Sigmoid colon (tissue), 7 donors: ENCODE results near the gene GFY. TPM values are rescaled to one million over a fixed set of nuclear protein-coding genes. Genes with fewer than 3 reads are reported as not detected.

Source experiments
- DNase-seq: peaks from one replicate; pipeline ENCODE4 v3.0.0-alpha.2; 2019
- H3K27ac ChIP-seq, 4 donors: fragments of 200-600 bp; sonication (generic); one replicate each; pipeline ENCODE4 v1.5.1; 2016 to 2019; ENCODE audit warnings: mild to moderate bottlenecking in 1 of 4
- H3K27me3 ChIP-seq, 3 donors: fragments of 200-600 bp; sonication (generic); one replicate each; pipeline ENCODE4 v1.5.1; 2019; ENCODE audit warnings: mild to moderate bottlenecking in 1 of 3
- H3K36me3 ChIP-seq, 4 donors: fragments of 200-600 bp; sonication (generic); one replicate each; pipeline ENCODE4 v1.5.1; 2016 to 2019
- H3K4me1 ChIP-seq, 4 donors: fragments of 200-600 bp; sonication (generic); one replicate each; pipeline ENCODE4 v1.5.1; 2017 to 2019
- H3K4me3 ChIP-seq, 4 donors: fragments of 200-600 bp; sonication (generic); one replicate each; pipeline ENCODE4 v1.5.1; 2017 to 2019; ENCODE audit warnings: mild to moderate bottlenecking in 2 of 4, moderate library complexity in 1 of 4
- H3K9me3 ChIP-seq, 4 donors: fragments of 200-600 bp in 3 of 4; sonication (generic) in 3 of 4; one replicate each; pipeline versions ENCODE4 v1.5.1 to v1.6.1; 2013 to 2019
- CTCF ChIP-seq, 4 experiments: fragments of 450-650 bp in 3 of 4; fragments of 200-600 bp in 1 of 4; IDR thresholded peaks; one replicate each; pipeline ENCODE4 v1.5.1; 2016 to 2019; ENCODE audit warnings: antibody characterized with exemption in 4 of 4, mild to moderate bottlenecking in 3 of 4, moderate library complexity in 2 of 4
- EP300 ChIP-seq, 4 donors: sonication (generic); formaldehyde crosslinking; IDR thresholded peaks; one replicate each; pipeline ENCODE4 v1.6.1; 2017; ENCODE audit warnings: antibody characterized with exemption in 4 of 4
- POLR2A ChIP-seq, 2 donors: fragments of 450-650 bp; IDR thresholded peaks; one replicate each; pipeline ENCODE4 v1.6.1; 2016; ENCODE audit warnings: antibody characterized with exemption in 2 of 2, mild to moderate bottlenecking in 2 of 2, moderate library complexity in 2 of 2
- POLR2AphosphoS5 ChIP-seq, 4 donors: sonication (generic); formaldehyde crosslinking; IDR thresholded peaks; one replicate each; pipeline ENCODE4 v1.6.1; 2017; ENCODE audit warnings: antibody characterized with exemption in 4 of 4
- WGBS, 2 donors: extraction: QIAGEN DNeasy Blood & Tissue Kit; methylation state at CpG; one replicate each; pipeline ENCODE4 v1.1.7; 2013; 5-methylcytosine and 5-hydroxymethylcytosine counted together
- intact Hi-C: fragments of 100-400 bp; cut with DNase I; formaldehyde crosslinking; loops from one replicate; pipeline ENCODE4 v1.15.1; 2023
- polyA plus RNA-seq, 3 donors: library from polyadenylated mRNA; stranded (reverse); fragments of 200-250 nt; gene quantifications; one replicate each; pipeline ENCODE4 v1.2.3, GENCODE V29; 2013
- total RNA-seq, 4 donors: library from RNA; depleted of rRNA; stranded (reverse); fragments of >200 nt; gene quantifications; one replicate each; pipeline ENCODE4 v1.1.0, GENCODE V29; 2016
- donor health status: healthy with polysubstance abuse.
- donor health status: Bipolar disorder and iron deficiency.
- donor health status: healthy.

The GFY gene
- total and polyA plus RNA-seq, 7 donors, result not detected

- Histone ChIP-seq H3K9me3 (no peaks in the 10 kb centered on the region), H3K27me3 (peaks cover 53 to 100% (median 95%) of the 10 kb centered on the region in 3 donors), H3K36me3 (no peaks in the 10 kb centered on the region), H3K4me3 (no peak overlapping the region), H3K4me1 (peaks cover 0 to 29% (median 27%) of the 10 kb centered on the region in 4 donors), H3K27ac (no peak overlapping the region)
- no peak for DNase-seq
- WGBS, 2 donors, result 10% methylated on average over 48 of the region's 48 CpGs
- intact Hi-C loops, result no loop called here
- TF ChIP-seq CTCF (IDR thresholded peaks at IDR 0.05) (no peak), EP300 (IDR thresholded peaks at IDR 0.05) (no peak), POLR2A (IDR thresholded peaks at IDR 0.05) (no peak), POLR2AphosphoS5 (IDR thresholded peaks at IDR 0.05) (no peak)
Observed at GRCh38 chr19:49421039-49421877, 3.9 kb upstream of the GFY start.

DNA sequence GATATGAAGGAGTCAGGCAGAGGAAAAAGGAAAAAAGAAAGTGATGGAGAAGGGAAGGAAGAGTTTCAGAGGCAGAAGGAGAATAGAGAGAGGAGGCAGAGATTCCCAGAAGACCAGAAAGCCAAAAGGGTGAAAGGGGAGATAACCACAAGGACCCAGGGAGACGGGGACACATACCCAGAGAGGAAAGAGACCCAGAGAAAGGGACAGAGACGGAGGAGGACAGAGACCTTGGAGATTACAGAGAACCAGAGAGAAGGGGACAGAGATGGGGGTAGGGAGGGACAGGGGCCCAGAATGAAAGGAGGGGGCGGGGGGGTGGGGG lies 3.3 kb upstream of the GFY start:
- no peak for TF ChIP-seq POLR2A (IDR thresholded peaks at IDR 0.05)
- no peak for TF ChIP-seq EP300 (IDR thresholded peaks at IDR 0.05)
- no peak for TF ChIP-seq CTCF (IDR thresholded peaks at IDR 0.05)
- TF ChIP-seq POLR2AphosphoS5 (IDR thresholded peaks at IDR 0.05), result no peak
- H3K27ac ChIP-seq, result no peak overlapping the region
- H3K4me1 ChIP-seq, result peaks cover 0 to 29% (median 27%) of the 10 kb centered on the region in 4 donors
- H3K4me3 ChIP-seq, result no peak overlapping the region
- intact Hi-C loops, result no loop called here
- WGBS, 2 donors, result 25 to 34% methylated on average over 3 of the region's 3 CpGs
- DNase-seq, result no peak
- no peaks in the 10 kb centered on the region for H3K9me3 ChIP-seq
- no peaks in the 10 kb centered on the region for H3K36me3 ChIP-seq
- peaks cover 59 to 100% (median 97%) of the 10 kb centered on the region in 3 donors for H3K27me3 ChIP-seq

DNA sequence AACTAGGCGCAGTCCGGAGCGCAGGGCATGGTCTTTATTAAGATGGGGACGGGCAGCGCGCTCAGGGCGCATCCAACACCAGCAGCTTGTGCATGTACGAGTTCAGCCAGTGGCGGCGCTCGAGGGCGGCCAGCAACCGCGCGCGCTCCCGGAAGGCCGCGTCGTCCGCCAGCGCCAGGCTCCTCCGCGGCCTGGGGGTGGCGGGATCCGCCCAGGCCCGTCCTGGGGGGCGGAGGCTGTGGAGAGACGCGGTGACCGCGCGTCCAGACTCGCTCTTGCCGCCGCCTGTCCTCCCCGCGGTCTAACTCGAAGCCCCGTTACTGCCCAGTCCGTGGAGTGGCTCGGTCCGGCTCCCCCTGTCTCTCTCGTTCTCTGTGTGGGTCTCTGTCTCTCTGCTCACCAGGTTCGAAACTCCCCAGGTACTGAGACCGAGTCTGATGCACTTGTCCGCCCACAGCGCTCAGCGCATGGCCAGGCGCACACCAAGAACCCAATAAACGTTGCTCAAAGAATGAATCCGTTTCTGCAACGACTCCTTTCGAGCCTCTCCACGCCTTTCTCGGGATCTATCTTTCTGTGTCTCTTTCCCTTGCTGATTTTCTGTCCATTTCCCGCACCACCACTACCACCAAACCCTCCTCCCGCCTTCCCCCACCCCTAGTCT lies 2.6 kb upstream of the GFY start:
- Histone ChIP-seq H3K27me3 (peaks cover 66 to 100% (median 98%) of the 10 kb centered on the region in 3 donors), H3K4me3 (peak overlapping the region in 2 of 4 donors; percentile 11 to 16), H3K36me3 (no peaks in the 10 kb centered on the region), H3K4me1 (peaks cover 0 to 29% (median 27%) of the 10 kb centered on the region in 4 donors), H3K27ac (no peak overlapping the region), H3K9me3 (no peaks in the 10 kb centered on the region)
- intact Hi-C loops, result no loop called here
- peak in 1 of 4 experiments; percentile 10 for TF ChIP-seq CTCF (IDR thresholded peaks at IDR 0.05)
- TF ChIP-seq POLR2AphosphoS5 (IDR thresholded peaks at IDR 0.05), result no peak
- DNase-seq, result no peak
- WGBS, 2 donors, result 3 to 4% methylated on average over 58 of the region's 58 CpGs

GRCh38 chr19:49423071-49423984 lies 1.9 kb upstream of the GFY start, which contains the start of gene PTH2:
TSS of gene PTH2 (minus strand) at chr19:49423441. CDS start at chr19:49423339, 102 bp downstream.
- intact Hi-C loops, result no loop called here
- no peak within 1 kb of the TSS for H3K27ac ChIP-seq

More at GRCh38 chr19:49423071-49423984, 1.9 kb upstream of the GFY start, which contains the start of gene PTH2:
- WGBS, 2 donors, result 9 to 12% methylated on average over 42 of the region's 42 CpGs
- Histone ChIP-seq H3K36me3 (no peaks in the 10 kb centered on the region), H3K9me3 (no peaks in the 10 kb centered on the region), H3K27me3 (peaks cover 74 to 100% (median 98%) of the 10 kb centered on the region in 3 donors), H3K4me1 (peaks cover 0 to 35% (median 34%) of the 10 kb centered on the region in 4 donors), H3K4me3 (peak within 1 kb of the TSS in 2 of 4 donors; percentile 11 to 16)
- no peak for TF ChIP-seq POLR2AphosphoS5 (IDR thresholded peaks at IDR 0.05)
- no peak for TF ChIP-seq EP300 (IDR thresholded peaks at IDR 0.05)
- no peak for TF ChIP-seq CTCF (IDR thresholded peaks at IDR 0.05)
- no peak for TF ChIP-seq POLR2A (IDR thresholded peaks at IDR 0.05)
- no peak for DNase-seq
